ENCODE data around the gene YPEL3. TPM values are rescaled to one million over a fixed set of nuclear protein-coding genes. Genes with fewer than 3 reads are reported as not detected.

Gene YPEL3
- total RNA-seq, 1 experiment from 2014 or later = 52.7 TPM

- TF ChIP-seq KAT7 (CRISPR knock-in tag; IDR thresholded peaks at IDR 0.05; ENCODE audit: borderline replicate concordance) = no peak
- TF ChIP-seq NR3C1 (CRISPR knock-in tag; conservative IDR thresholded peaks at IDR 0.05; ENCODE audit: low read depth) = no peak
- no peak for TF ChIP-seq ZBTB21 (CRISPR knock-in tag; IDR thresholded peaks at IDR 0.05; ENCODE audit: borderline replicate concordance)
- TF ChIP-seq ZNF263 (CRISPR knock-in tag; IDR thresholded peaks at IDR 0.05; ENCODE audit: low read depth) = no peak
Observed at GRCh38 chr16:30083216-30084055, 12.6 kb downstream of the YPEL3 start (continued).

DNA sequence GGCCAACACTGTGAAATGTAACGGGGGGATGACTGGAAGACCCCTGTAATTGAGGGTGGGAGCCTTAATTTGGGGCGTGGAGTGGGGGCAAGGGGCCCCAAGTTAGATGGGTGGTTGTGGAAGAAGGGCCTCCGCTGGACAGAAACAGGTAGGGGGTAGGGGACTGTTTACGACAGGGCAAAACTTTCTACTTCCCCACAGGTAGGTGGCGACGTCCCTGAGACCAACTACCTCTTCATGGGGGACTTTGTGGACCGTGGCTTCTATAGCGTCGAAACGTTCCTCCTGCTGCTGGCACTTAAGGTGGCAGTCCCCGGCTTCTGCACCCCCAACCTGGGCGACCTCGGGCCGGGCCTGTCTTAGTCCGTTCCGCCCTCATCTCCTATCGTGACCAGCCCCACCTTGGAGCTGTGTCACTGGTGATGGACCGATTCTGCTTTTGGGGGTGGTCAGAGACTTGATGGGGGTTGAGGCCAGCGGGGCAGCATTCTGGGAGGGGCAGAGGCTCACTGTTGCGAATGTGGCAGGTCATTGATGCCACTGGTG is 13.4 kb downstream of the YPEL3 start:
- H3K36me3 Mint-ChIP-seq = peaks cover 60% of the 10 kb centered on the region
- POLR2A ChIA-PET = no interaction called here
- CTCF ChIA-PET = interaction anchor here (0.8 to 1.5 kb wide), 3 partner anchors 10 to 29 kb away, joined by 4 to 6 read pairs (median 6); partner anchors contain the start of gene ALDOA
- no peaks in the 10 kb centered on the region for H3K27me3 Mint-ChIP-seq (ENCODE audit: low read depth)
- H3K27ac Mint-ChIP-seq = no peak overlapping the region
- H3K4me3 Mint-ChIP-seq = no peak overlapping the region
- peak; percentile 50 for ATAC-seq
- TF ChIP-seq, protein P1, sequence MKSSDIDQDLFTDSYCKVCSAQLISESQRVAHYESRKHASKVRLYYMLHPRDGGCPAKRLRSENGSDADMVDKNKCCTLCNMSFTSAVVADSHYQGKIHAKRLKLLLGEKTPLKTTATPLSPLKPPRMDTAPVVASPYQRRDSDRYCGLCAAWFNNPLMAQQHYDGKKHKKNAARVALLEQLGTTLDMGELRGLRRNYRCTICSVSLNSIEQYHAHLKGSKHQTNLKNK (CRISPR knock-in tag; IDR thresholded peaks at IDR 0.05) = no peak
- TF ChIP-seq, protein P2, sequence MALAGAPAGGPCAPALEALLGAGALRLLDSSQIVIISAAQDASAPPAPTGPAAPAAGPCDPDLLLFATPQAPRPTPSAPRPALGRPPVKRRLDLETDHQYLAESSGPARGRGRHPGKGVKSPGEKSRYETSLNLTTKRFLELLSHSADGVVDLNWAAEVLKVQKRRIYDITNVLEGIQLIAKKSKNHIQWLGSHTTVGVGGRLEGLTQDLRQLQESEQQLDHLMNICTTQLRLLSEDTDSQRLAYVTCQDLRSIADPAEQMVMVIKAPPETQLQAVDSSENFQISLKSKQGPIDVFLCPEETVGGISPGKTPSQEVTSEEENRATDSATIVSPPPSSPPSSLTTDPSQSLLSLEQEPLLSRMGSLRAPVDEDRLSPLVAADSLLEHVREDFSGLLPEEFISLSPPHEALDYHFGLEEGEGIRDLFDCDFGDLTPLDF (CRISPR knock-in tag; IDR thresholded peaks at IDR 0.05) = no peak
- TF ChIP-seq ZNF396 (CRISPR knock-in tag; IDR thresholded peaks at IDR 0.05; ENCODE audit: borderline replicate concordance) = no peak
- TF ChIP-seq MXD4 (CRISPR knock-in tag; IDR thresholded peaks at IDR 0.05; ENCODE audit: borderline replicate concordance) = no peak
- TF ChIP-seq HMGA2 (CRISPR knock-in tag; IDR thresholded peaks at IDR 0.05) = no peak
- TF ChIP-seq ZNF416 (CRISPR knock-in tag; IDR thresholded peaks at IDR 0.05) = no peak
- TF ChIP-seq NFATC4 (CRISPR knock-in tag; IDR thresholded peaks at IDR 0.05) = no peak
- no peak for TF ChIP-seq NR1H2 (CRISPR knock-in tag; IDR thresholded peaks at IDR 0.05)
- no peak for TF ChIP-seq ATF1 (CRISPR knock-in tag; IDR thresholded peaks at IDR 0.05)
- TF ChIP-seq ZNF232 (CRISPR knock-in tag; IDR thresholded peaks at IDR 0.05) = no peak
- no peak for TF ChIP-seq ZBTB21 (CRISPR knock-in tag; IDR thresholded peaks at IDR 0.05; ENCODE audit: borderline replicate concordance)
- TF ChIP-seq FOXP1 (CRISPR knock-in tag; IDR thresholded peaks at IDR 0.05; ENCODE audit: borderline replicate concordance) = no peak
- TF ChIP-seq TCF7 (CRISPR knock-in tag; IDR thresholded peaks at IDR 0.05; ENCODE audit: low read depth) = no peak
- no peak for TF ChIP-seq NR2C2 (CRISPR knock-in tag; IDR thresholded peaks at IDR 0.05)
- TF ChIP-seq SP1 (CRISPR knock-in tag; conservative IDR thresholded peaks at IDR 0.05) = no peak
- TF ChIP-seq, protein P3, sequence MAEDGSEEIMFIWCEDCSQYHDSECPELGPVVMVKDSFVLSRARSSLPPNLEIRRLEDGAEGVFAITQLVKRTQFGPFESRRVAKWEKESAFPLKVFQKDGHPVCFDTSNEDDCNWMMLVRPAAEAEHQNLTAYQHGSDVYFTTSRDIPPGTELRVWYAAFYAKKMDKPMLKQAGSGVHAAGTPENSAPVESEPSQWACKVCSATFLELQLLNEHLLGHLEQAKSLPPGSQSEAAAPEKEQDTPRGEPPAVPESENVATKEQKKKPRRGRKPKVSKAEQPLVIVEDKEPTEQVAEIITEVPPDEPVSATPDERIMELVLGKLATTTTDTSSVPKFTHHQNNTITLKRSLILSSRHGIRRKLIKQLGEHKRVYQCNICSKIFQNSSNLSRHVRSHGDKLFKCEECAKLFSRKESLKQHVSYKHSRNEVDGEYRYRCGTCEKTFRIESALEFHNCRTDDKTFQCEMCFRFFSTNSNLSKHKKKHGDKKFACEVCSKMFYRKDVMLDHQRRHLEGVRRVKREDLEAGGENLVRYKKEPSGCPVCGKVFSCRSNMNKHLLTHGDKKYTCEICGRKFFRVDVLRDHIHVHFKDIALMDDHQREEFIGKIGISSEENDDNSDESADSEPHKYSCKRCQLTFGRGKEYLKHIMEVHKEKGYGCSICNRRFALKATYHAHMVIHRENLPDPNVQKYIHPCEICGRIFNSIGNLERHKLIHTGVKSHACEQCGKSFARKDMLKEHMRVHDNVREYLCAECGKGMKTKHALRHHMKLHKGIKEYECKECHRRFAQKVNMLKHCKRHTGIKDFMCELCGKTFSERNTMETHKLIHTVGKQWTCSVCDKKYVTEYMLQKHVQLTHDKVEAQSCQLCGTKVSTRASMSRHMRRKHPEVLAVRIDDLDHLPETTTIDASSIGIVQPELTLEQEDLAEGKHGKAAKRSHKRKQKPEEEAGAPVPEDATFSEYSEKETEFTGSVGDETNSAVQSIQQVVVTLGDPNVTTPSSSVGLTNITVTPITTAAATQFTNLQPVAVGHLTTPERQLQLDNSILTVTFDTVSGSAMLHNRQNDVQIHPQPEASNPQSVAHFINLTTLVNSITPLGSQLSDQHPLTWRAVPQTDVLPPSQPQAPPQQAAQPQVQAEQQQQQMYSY (CRISPR knock-in tag; IDR thresholded peaks at IDR 0.05) = no peak
- TF ChIP-seq CBFB (CRISPR knock-in tag; IDR thresholded peaks at IDR 0.05; ENCODE audit: low read depth) = no peak
- TF ChIP-seq, protein P4, sequence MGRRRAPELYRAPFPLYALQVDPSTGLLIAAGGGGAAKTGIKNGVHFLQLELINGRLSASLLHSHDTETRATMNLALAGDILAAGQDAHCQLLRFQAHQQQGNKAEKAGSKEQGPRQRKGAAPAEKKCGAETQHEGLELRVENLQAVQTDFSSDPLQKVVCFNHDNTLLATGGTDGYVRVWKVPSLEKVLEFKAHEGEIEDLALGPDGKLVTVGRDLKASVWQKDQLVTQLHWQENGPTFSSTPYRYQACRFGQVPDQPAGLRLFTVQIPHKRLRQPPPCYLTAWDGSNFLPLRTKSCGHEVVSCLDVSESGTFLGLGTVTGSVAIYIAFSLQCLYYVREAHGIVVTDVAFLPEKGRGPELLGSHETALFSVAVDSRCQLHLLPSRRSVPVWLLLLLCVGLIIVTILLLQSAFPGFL (CRISPR knock-in tag; IDR thresholded peaks at IDR 0.05; ENCODE audit: borderline replicate concordance) = no peak
- no peak for TF ChIP-seq ATF2 (CRISPR knock-in tag; IDR thresholded peaks at IDR 0.05; ENCODE audit: borderline replicate concordance, low read depth)
- TF ChIP-seq ZNF423 (CRISPR knock-in tag; IDR thresholded peaks at IDR 0.05) = no peak
- peaks cover 4% of the 10 kb centered on the region; the same call in 1 of the 2 replicates for H3K9me3 Mint-ChIP-seq
- peaks cover 4% of the 10 kb centered on the region for H3K4me1 Mint-ChIP-seq
- no peak for DNase-seq (ENCODE audit: low spot score)

Measured in WTC11 (cell line).